ENCODE results near the gene UBE2D3. TPM values are rescaled to one million over a fixed set of nuclear protein-coding genes. Genes with fewer than 3 reads are reported as not detected.

UBE2D3 gene
- total RNA-seq, 4 donors from 2014 or later, result 278 to 377 (median 304) TPM

- no peak for DNase-seq
- WGBS, 2 donors, result 85 to 100% methylated on average over 2 of the region's 2 CpGs
- Histone ChIP-seq H3K9me3 (peaks cover 0 to 13% (median 8%) of the 10 kb centered on the region in 3 donors), H3K4me3 (no peak overlapping the region), H3K27ac (no peak overlapping the region), H3K27me3 (no peaks in the 10 kb centered on the region), H3K36me3 (peaks cover 0 to 7% (median 0%) of the 10 kb centered on the region in 3 donors), H3K4me1 (no peaks in the 10 kb centered on the region)
- intact Hi-C loops (cut with DNase I), result no loop called here
- TF ChIP-seq POLR2A (IDR thresholded peaks at IDR 0.05) (no peak), CTCF (IDR thresholded peaks at IDR 0.05) (no peak)
Observed at GRCh38 chr4:102860611-102861324, 33.4 kb upstream of the UBE2D3 start.

- 85 to 92% methylated on average over 2 of the region's 2 CpGs for WGBS, 2 donors
- H3K27me3 ChIP-seq, result no peaks in the 10 kb centered on the region
- no peak for DNase-seq
- H3K27ac ChIP-seq, result no peak overlapping the region
- peaks cover 0 to 13% (median 8%) of the 10 kb centered on the region in 3 donors for H3K9me3 ChIP-seq
- H3K4me3 ChIP-seq, result no peak overlapping the region
- intact Hi-C loops (cut with DNase I), result no loop called here
- H3K36me3 ChIP-seq, result peaks cover 0 to 7% (median 0%) of the 10 kb centered on the region in 3 donors
- no peaks in the 10 kb centered on the region for H3K4me1 ChIP-seq
- TF ChIP-seq CTCF (IDR thresholded peaks at IDR 0.05) (no peak), POLR2A (IDR thresholded peaks at IDR 0.05) (no peak)
Observed at GRCh38 chr4:102858828-102859464, 31.6 kb upstream of the UBE2D3 start.

GRCh38 chr4:102850370-102850769 is 23.0 kb upstream of the UBE2D3 start:
- WGBS, 2 donors, result 93 to 98% methylated on average over 2 of the region's 2 CpGs
- no peaks in the 10 kb centered on the region for H3K27me3 ChIP-seq
- H3K36me3 ChIP-seq, result no peaks in the 10 kb centered on the region
- H3K4me3 ChIP-seq, result no peak overlapping the region
- no peak overlapping the region for H3K27ac ChIP-seq
- no peaks in the 10 kb centered on the region for H3K9me3 ChIP-seq
- intact Hi-C loops (cut with DNase I), result no loop called here
- no peak for DNase-seq
- no peaks in the 10 kb centered on the region for H3K4me1 ChIP-seq
- no peak for TF ChIP-seq CTCF (IDR thresholded peaks at IDR 0.05)
- TF ChIP-seq POLR2A (IDR thresholded peaks at IDR 0.05), result no peak

GRCh38 chr4:102849579-102850104 is 22.3 kb upstream of the UBE2D3 start:
- WGBS, 2 donors, result 81 to 83% methylated on average over 3 of the region's 3 CpGs
- intact Hi-C loops (cut with DNase I), result no loop called here
- DNase-seq, result no peak

More at GRCh38 chr4:102849579-102850104, 22.3 kb upstream of the UBE2D3 start:
- H3K27me3 ChIP-seq, result no peaks in the 10 kb centered on the region
- H3K36me3 ChIP-seq, result no peaks in the 10 kb centered on the region
- H3K27ac ChIP-seq, result no peak overlapping the region
- H3K4me1 ChIP-seq, result no peaks in the 10 kb centered on the region
- H3K4me3 ChIP-seq, result no peak overlapping the region
- H3K9me3 ChIP-seq, result no peaks in the 10 kb centered on the region
- TF ChIP-seq CTCF (IDR thresholded peaks at IDR 0.05) (no peak), POLR2A (IDR thresholded peaks at IDR 0.05) (no peak)

Measured in esophagus squamous epithelium (tissue), 5 donors.